IMR-90 (cell line): ENCODE data around the gene RALGPS1. TPM values are rescaled to one million over a fixed set of nuclear protein-coding genes. Genes with fewer than 3 reads are reported as not detected.

Experiments
- ATAC-seq: fragments of 200-7000 bp; cut with Tn5 transposase; 2 replicates; pipeline ENCODE4 v1.9.1; 2020; ENCODE audit warnings: low read depth, mild to moderate bottlenecking, moderate library complexity
- BruUV-seq: library from RNA; stranded (reverse); fragments of 400-500 nt; replicated peaks from 2 replicates; lab custom pipeline; 2021; lab: Mats Ljungman, UMichigan
- CTCF ChIA-PET: fragments of 300-600 bp; formaldehyde crosslinking; extraction: SDS; loops from one replicate; lab custom pipeline; 2021; ENCODE audit warnings: antibody characterized with exemption; lab: Yijun Ruan, JAX
- POLR2A ChIA-PET: fragments of 300-600 bp; sonication (Branson Sonifier 250); formaldehyde crosslinking; loops from one replicate; lab custom pipeline; 2022; ENCODE audit warnings: antibody characterized with exemption; ENCODE audit not compliant: unreplicated experiment; lab: Charles Lee
- DNase-seq: peaks from one replicate; pipeline ENCODE4 v3.0.0; 2013
- H2AFZ ChIP-seq: replicated peaks from 2 replicates; pipeline ENCODE3; 2013; ENCODE audit warnings: low read length, mild to moderate bottlenecking; ENCODE audit not compliant: poor library complexity
- H2AK5ac ChIP-seq: 2 replicates; pipeline ENCODE4 v1.6.1; 2013; ENCODE audit warnings: low read depth, low read length, inconsistent platforms
- H2AK9ac ChIP-seq: replicated peaks from 2 replicates; pipeline ENCODE3; 2013; ENCODE audit warnings: mild to moderate bottlenecking, low read depth, low read length, moderate library complexity; ENCODE audit not compliant: poor library complexity
- H2BK120ac ChIP-seq: 2 replicates; pipeline ENCODE4 v1.6.1; 2013; ENCODE audit warnings: low read depth, low read length, inconsistent platforms
- H2BK15ac ChIP-seq: 3 replicates; pipeline ENCODE4 v1.6.1; 2013; ENCODE audit warnings: low read depth, low read length, inconsistent platforms
- H2BK20ac ChIP-seq: 2 replicates; pipeline ENCODE4 v1.6.1; 2013; ENCODE audit warnings: low read depth, mild to moderate bottlenecking, inconsistent platforms, low read length, moderate library complexity
- H2BK5ac ChIP-seq: 2 replicates; pipeline ENCODE4 v1.6.1; 2013; ENCODE audit warnings: mild to moderate bottlenecking, low read depth, low read length, inconsistent platforms; ENCODE audit not compliant: poor library complexity, severe bottlenecking
- H3K14ac ChIP-seq: replicated peaks from 2 replicates; pipeline ENCODE4 v1.6.1; 2013; ENCODE audit warnings: low read depth, low read length, inconsistent platforms
- H3K18ac ChIP-seq: 2 replicates; pipeline ENCODE4 v1.6.1; 2013; ENCODE audit warnings: low read depth, low read length, control low read depth
- H3K23ac ChIP-seq: 2 replicates; pipeline ENCODE4 v1.6.1; 2013; ENCODE audit warnings: low read depth, low read length, inconsistent platforms
- H3K27ac ChIP-seq: 2 replicates; pipeline ENCODE4 v1.5.1; 2013; ENCODE audit warnings: mild to moderate bottlenecking, control low read depth, low read length; ENCODE audit not compliant: insufficient read depth
- H3K27me3 ChIP-seq: 2 replicates; pipeline ENCODE4 v1.6.1; 2013; ENCODE audit warnings: low read length; ENCODE audit not compliant: control insufficient read depth, insufficient read depth
- H3K36me3 ChIP-seq: 2 replicates; pipeline ENCODE4 v1.6.1; 2013; ENCODE audit warnings: low read length, mixed read lengths; ENCODE audit not compliant: control insufficient read depth, insufficient read depth
- H3K4ac ChIP-seq: 2 replicates; pipeline ENCODE4 v1.6.1; 2013; ENCODE audit warnings: low read depth, low read length, inconsistent platforms
- H3K4me1 ChIP-seq: 2 replicates; pipeline ENCODE4 v1.6.1; 2013; ENCODE audit warnings: low read length, mixed read lengths; ENCODE audit not compliant: control insufficient read depth, insufficient read depth
- H3K4me2 ChIP-seq: 2 replicates; pipeline ENCODE4 v1.6.1; 2013; ENCODE audit warnings: low read depth, mild to moderate bottlenecking, control low read depth, low read length, moderate library complexity
- H3K4me3 ChIP-seq: 2 replicates; pipeline ENCODE4 v1.5.1; 2013; ENCODE audit warnings: low read depth, mild to moderate bottlenecking, control low read depth, low read length, moderate library complexity; ENCODE audit not compliant: insufficient read depth
- H3K56ac ChIP-seq: 2 replicates; pipeline ENCODE4 v1.6.1; 2013; ENCODE audit warnings: low read length, inconsistent platforms; ENCODE audit not compliant: insufficient read depth; ENCODE audit errors: extremely low read depth
- H3K79me1 ChIP-seq, 2 experiments: 2 replicates each; pipeline ENCODE4 v1.6.1; 2013; ENCODE audit warnings: low read length in 2 of 2, inconsistent platforms in 1 of 2, low read depth in 1 of 2
- H3K9ac ChIP-seq: 2 replicates; pipeline ENCODE4 v1.6.1; 2013; ENCODE audit warnings: low read depth, low read length, control low read depth
- H3K9me1 ChIP-seq: 2 replicates; pipeline ENCODE4 v1.6.1; 2013; ENCODE audit warnings: low read length, inconsistent platforms; ENCODE audit not compliant: insufficient read depth
- H3K9me3 ChIP-seq: 2 replicates; pipeline ENCODE4 v1.6.1; 2013; ENCODE audit warnings: low read length; ENCODE audit not compliant: control insufficient read depth, insufficient read depth
- H4K20me1 ChIP-seq: 2 replicates; pipeline ENCODE4 v1.6.1; 2013; ENCODE audit warnings: low read length, inconsistent platforms; ENCODE audit not compliant: insufficient read depth
- H4K5ac ChIP-seq: 2 replicates; pipeline ENCODE4 v1.6.1; 2013; ENCODE audit warnings: mild to moderate bottlenecking, low read depth, low read length, control low read depth
- H4K8ac ChIP-seq, 2 experiments: 2 replicates each; pipeline ENCODE4 v1.6.1; 2013; ENCODE audit warnings: low read depth in 2 of 2, low read length in 2 of 2, control low read depth in 1 of 2, inconsistent platforms in 1 of 2
- H4K91ac ChIP-seq: 2 replicates; pipeline ENCODE4 v1.6.1; 2013; ENCODE audit warnings: low read depth, low read length, inconsistent platforms; ENCODE audit not compliant: insufficient read depth
- BHLHE40 ChIP-seq: fragments of 150-350 bp; IDR thresholded peaks from 2 replicates; pipeline ENCODE4 v1.6.1; 2016; ENCODE audit warnings: mild to moderate bottlenecking, low read depth, low read length
- CEBPB ChIP-seq: IDR thresholded peaks from 2 replicates; pipeline ENCODE4 v1.6.1; 2012; ENCODE audit warnings: low read depth, low read length, improper control_type of control experiment
- CHD1 ChIP-seq: IDR thresholded peaks from 2 replicates; pipeline ENCODE4 v1.6.1; 2012; ENCODE audit warnings: low read depth, low read length, improper control_type of control experiment
- ELK1 ChIP-seq: fragments of 150-350 bp; IDR thresholded peaks from 2 replicates; pipeline ENCODE4 v1.6.1; 2016; ENCODE audit warnings: low read depth, mild to moderate bottlenecking, low read length, moderate library complexity, borderline replicate concordance
- FOS ChIP-seq: fragments of 150-350 bp; IDR thresholded peaks from 2 replicates; pipeline ENCODE4 v1.6.1; 2016; ENCODE audit warnings: low read depth, low read length
- MAFK ChIP-seq: IDR thresholded peaks from 2 replicates; pipeline ENCODE4 v1.6.1; 2012; ENCODE audit warnings: low read depth, low read length, improper control_type of control experiment
- MAZ ChIP-seq: IDR thresholded peaks from 2 replicates; pipeline ENCODE4 v1.6.1; 2012; ENCODE audit warnings: low read depth, mild to moderate bottlenecking, low read length, improper control_type of control experiment, moderate library complexity, borderline replicate concordance
- MXI1 ChIP-seq: IDR thresholded peaks from 2 replicates; pipeline ENCODE4 v1.6.1; 2012; ENCODE audit warnings: low read depth, mild to moderate bottlenecking, low read length, moderate library complexity, borderline replicate concordance
- NFE2L2 ChIP-seq: fragments of 150-350 bp; IDR thresholded peaks from 2 replicates; pipeline ENCODE4 v1.6.1; 2016; ENCODE audit warnings: low read depth, mild to moderate bottlenecking, low read length
- POLR2A ChIP-seq: IDR thresholded peaks from 2 replicates; pipeline ENCODE4 v1.6.1; 2012; ENCODE audit warnings: mild to moderate bottlenecking, low read depth, low read length
- RAD21 ChIP-seq: IDR thresholded peaks from 2 replicates; pipeline ENCODE4 v1.6.1; 2012; ENCODE audit warnings: low read length, improper control_type of control experiment
- RCOR1 ChIP-seq: IDR thresholded peaks from 2 replicates; pipeline ENCODE4 v1.6.1; 2012; ENCODE audit warnings: mild to moderate bottlenecking, low read length, improper control_type of control experiment; ENCODE audit not compliant: insufficient replicate concordance
- RFX5 ChIP-seq: IDR thresholded peaks from 2 replicates; pipeline ENCODE4 v1.8.0; 2012; ENCODE audit warnings: low read depth, mild to moderate bottlenecking, low read length, moderate library complexity
- SMC3 ChIP-seq: fragments of 150-350 bp; IDR thresholded peaks from 2 replicates; pipeline ENCODE4 v1.6.1; 2016; ENCODE audit warnings: low read depth, mild to moderate bottlenecking, antibody characterized with exemption, low read length, moderate library complexity
- USF2 ChIP-seq: fragments of 150-350 bp; IDR thresholded peaks from 2 replicates; pipeline ENCODE4 v1.6.1; 2017; ENCODE audit warnings: mild to moderate bottlenecking, antibody characterized with exemption, low read length, low read depth
- WGBS, 2 experiments: methylation state at CpG; one replicate each; pipeline versions ENCODE4 v1.1.5 to v1.1.7; 2013; ENCODE audit warnings: missing lambda C conversion rate in 2 of 2; ENCODE audit not compliant: insufficient read length in 1 of 2; ENCODE audit errors: extremely low coverage in 2 of 2; 5-methylcytosine and 5-hydroxymethylcytosine counted together
- dilution Hi-C: fragments of 300-500 bp; cut with HindIII; formaldehyde crosslinking; loops from one replicate; pipeline ENCODE4 v1.14.3; 2018; ENCODE audit warnings: low sequenced_read_pairs; ENCODE audit not compliant: unreplicated experiment
- in situ Hi-C: fragments of 300-500 bp; cut with MboI; formaldehyde crosslinking; loops from 3 replicates; pipeline ENCODE4 v1.14.3; 2019; ENCODE audit warnings: low sequenced_read_pairs, inconsistent platforms, mixed read lengths
- intact Hi-C: fragments of 100-400 bp; cut with micrococcal nuclease; formaldehyde crosslinking; loops from 2 replicates; pipeline ENCODE4 v1.10.0; 2022
- polyA plus RNA-seq, 3 experiments: library from polyadenylated mRNA; depleted of rRNA; stranded (reverse); fragments of >200 nt; gene quantifications; 2 replicates each; pipeline ENCODE4 v1.2.3, GENCODE V29; 2012; ENCODE audit warnings: low replicate concordance in 1 of 3
- total RNA-seq: library from RNA; depleted of rRNA; stranded (reverse); fragments of >200 nt; gene quantifications from 2 replicates; pipeline ENCODE4 v1.2.3, GENCODE V29; 2012
- TF ChIP-seq, protein P1 (sequence below): conservative IDR thresholded peaks from 2 replicates; pipeline ENCODE4 v1.5.1; 2012; ENCODE audit warnings: mild to moderate bottlenecking, low read depth, low read length, improper control_type of control experiment

The RALGPS1 gene
- total and polyA plus RNA-seq, 2 of the 4 experiments (the other 2 are of a cell fraction) = 0.90 to 2.8 TPM

GRCh38 chr9:127209948-127210640, 295.5 kb downstream of the RALGPS1 start:
- no peak for DNase-seq
- H2BK120ac ChIP-seq = no peak overlapping the region
- dilution Hi-C loops = no loop called here
- no peak overlapping the region for H4K5ac ChIP-seq
- POLR2A ChIA-PET = no interaction called here
- 68% methylated on average over 11 of the region's 18 CpGs; no CpG with 5 or more reads in 1 of the 2 experiments for WGBS, 2 experiments
- no peak overlapping the region for H4K91ac ChIP-seq
- CTCF ChIA-PET = no interaction called here
- H3K56ac ChIP-seq = no peak overlapping the region
- intact Hi-C loops = loop anchor here (10.0 kb wide), 1 partner anchor 715 kb away; no protein-coding TSS in a partner anchor
- H2BK5ac ChIP-seq = no peak overlapping the region
- H2BK20ac ChIP-seq = no peak overlapping the region
- in situ Hi-C loops = no loop called here
- H2AFZ ChIP-seq = no peak overlapping the region
- no peak overlapping the region for H3K18ac ChIP-seq
- BruUV-seq = no TSS peak
- no peak overlapping the region for H3K23ac ChIP-seq
- no peak overlapping the region for H2BK15ac ChIP-seq
- H3K9me3 ChIP-seq = no peaks in the 10 kb centered on the region
- H3K9ac ChIP-seq = no peak overlapping the region
- no peak overlapping the region for H4K8ac ChIP-seq
- no peak for ATAC-seq
- TF ChIP-seq FOS = no peak
- no peak for TF ChIP-seq MXI1
- no peak for TF ChIP-seq MAFK
- TF ChIP-seq, protein P1, sequence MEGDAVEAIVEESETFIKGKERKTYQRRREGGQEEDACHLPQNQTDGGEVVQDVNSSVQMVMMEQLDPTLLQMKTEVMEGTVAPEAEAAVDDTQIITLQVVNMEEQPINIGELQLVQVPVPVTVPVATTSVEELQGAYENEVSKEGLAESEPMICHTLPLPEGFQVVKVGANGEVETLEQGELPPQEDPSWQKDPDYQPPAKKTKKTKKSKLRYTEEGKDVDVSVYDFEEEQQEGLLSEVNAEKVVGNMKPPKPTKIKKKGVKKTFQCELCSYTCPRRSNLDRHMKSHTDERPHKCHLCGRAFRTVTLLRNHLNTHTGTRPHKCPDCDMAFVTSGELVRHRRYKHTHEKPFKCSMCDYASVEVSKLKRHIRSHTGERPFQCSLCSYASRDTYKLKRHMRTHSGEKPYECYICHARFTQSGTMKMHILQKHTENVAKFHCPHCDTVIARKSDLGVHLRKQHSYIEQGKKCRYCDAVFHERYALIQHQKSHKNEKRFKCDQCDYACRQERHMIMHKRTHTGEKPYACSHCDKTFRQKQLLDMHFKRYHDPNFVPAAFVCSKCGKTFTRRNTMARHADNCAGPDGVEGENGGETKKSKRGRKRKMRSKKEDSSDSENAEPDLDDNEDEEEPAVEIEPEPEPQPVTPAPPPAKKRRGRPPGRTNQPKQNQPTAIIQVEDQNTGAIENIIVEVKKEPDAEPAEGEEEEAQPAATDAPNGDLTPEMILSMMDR = no peak
- TF ChIP-seq POLR2A = no peak
- TF ChIP-seq SMC3 = no peak
- TF ChIP-seq MAZ = no peak
- TF ChIP-seq CEBPB = no peak
- TF ChIP-seq NFE2L2 = no peak
- no peak for TF ChIP-seq RAD21
- TF ChIP-seq ELK1 = no peak
- TF ChIP-seq RFX5 = no peak
- TF ChIP-seq USF2 = no peak
- no peak for TF ChIP-seq BHLHE40
- TF ChIP-seq RCOR1 = no peak
- TF ChIP-seq CHD1 = no peak
- peaks cover 4% of the 10 kb centered on the region; the same call in 1 of the 2 replicates for H3K9me1 ChIP-seq
- H3K4me3 ChIP-seq = no peak overlapping the region
- H4K20me1 ChIP-seq = no peaks in the 10 kb centered on the region
- no peak overlapping the region for H3K14ac ChIP-seq
- no peak overlapping the region for H3K27ac ChIP-seq
- no peak overlapping the region for H2AK9ac ChIP-seq
- peaks cover 14% of the 10 kb centered on the region for H3K27me3 ChIP-seq
- H2AK5ac ChIP-seq = no peak overlapping the region
- H3K79me1 ChIP-seq = no peaks in the 10 kb centered on the region
- H3K4me1 ChIP-seq = peaks cover 5% of the 10 kb centered on the region; the same call in 1 of the 2 replicates
- no peak overlapping the region for H3K4me2 ChIP-seq
- H3K4ac ChIP-seq = no peak overlapping the region
- H3K36me3 ChIP-seq = no peaks in the 10 kb centered on the region
